Chondrocyte (in vitro differentiated cells): ENCODE results near the gene SPATS2. TPM values are rescaled to one million over a fixed set of nuclear protein-coding genes. Genes with fewer than 3 reads are reported as not detected.
A peak's percentile ranks its signal among the peaks of the same experiment; 100 is the strongest.

Experiments
- DNase-seq: peaks from one replicate; pipeline ENCODE4 v3.0.0; 2021; ENCODE audit warnings: mixed read lengths, low spot score
- H3K27ac Mint-ChIP-seq: one replicate; pipeline ENCODE4 v1.8.0; 2021; ENCODE audit warnings: mild to moderate bottlenecking, moderate library complexity, mixed read lengths; ENCODE audit not compliant: unreplicated experiment
- H3K27me3 Mint-ChIP-seq: 2 replicates; pipeline ENCODE4 v1.8.0; 2021; ENCODE audit warnings: low read depth, mixed read lengths
- H3K36me3 Mint-ChIP-seq: 2 replicates; pipeline ENCODE4 v1.8.0; 2021; ENCODE audit warnings: low read depth, mixed read lengths
- H3K4me1 Mint-ChIP-seq: 2 replicates; pipeline ENCODE4 v1.8.0; 2021; ENCODE audit warnings: low read depth, mild to moderate bottlenecking, mixed read lengths
- H3K4me3 Mint-ChIP-seq: one replicate; pipeline ENCODE4 v1.8.0; 2021; ENCODE audit warnings: mild to moderate bottlenecking, moderate library complexity, mixed read lengths; ENCODE audit not compliant: unreplicated experiment
- H3K9me3 Mint-ChIP-seq: 2 replicates; pipeline ENCODE4 v1.8.0; 2021; ENCODE audit warnings: low read depth, mixed read lengths
- total RNA-seq: library from RNA; stranded (reverse); gene quantifications from 3 replicates; pipeline ENCODE4 v1.2.1, GENCODE V29; 2021
- TF ChIP-seq, protein P1 (sequence below): fragments of 200-600 bp; sonication (generic); IDR thresholded peaks from 2 replicates; pipeline ENCODE4 v1.5.0; 2021; ENCODE audit warnings: antibody characterized with exemption, mild to moderate bottlenecking, moderate library complexity

SPATS2 gene
- total RNA-seq, 1 donor from 2014 or later = 24.2 TPM

DNA sequence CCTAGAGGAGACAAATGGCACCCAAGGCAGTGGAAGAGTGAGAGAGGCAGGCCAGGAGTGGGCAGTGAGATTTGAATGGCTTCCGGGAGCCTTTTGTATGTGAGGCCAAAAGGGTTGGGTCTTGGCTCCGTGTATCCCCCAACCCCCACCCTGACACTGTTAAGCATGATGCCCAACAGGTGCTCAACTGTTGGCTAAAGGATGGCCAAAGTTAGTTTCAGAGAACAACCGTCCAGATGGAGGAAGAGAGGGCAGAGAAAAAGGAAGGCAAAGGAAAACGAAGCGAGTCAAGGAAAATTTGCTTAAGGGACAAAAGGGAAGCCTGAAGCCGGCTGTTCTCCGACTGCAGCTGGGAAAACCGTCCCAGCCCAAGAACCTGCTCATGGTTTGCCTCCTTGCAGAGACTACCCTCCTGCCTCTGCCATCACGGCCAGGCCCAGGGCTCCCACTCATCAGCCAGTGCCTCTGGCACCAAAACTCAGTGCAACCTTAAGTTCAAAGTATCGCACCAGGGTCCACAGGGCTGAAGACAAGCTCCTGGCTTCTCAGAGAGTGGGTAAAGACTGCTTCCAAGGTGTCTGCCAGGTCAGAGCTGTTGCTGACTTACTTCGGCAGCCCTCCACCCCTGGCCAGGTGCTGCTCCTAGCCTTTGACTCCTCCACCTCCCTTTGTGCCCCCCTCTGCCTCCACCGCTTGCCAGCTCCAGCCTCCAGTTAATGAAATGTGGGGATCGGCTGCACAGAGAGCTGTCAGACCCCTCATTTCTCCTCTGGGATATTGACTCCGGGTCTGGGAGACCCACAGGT lies 26.1 kb upstream of the SPATS2 start:
- no peak for DNase-seq
- TF ChIP-seq, protein P1, sequence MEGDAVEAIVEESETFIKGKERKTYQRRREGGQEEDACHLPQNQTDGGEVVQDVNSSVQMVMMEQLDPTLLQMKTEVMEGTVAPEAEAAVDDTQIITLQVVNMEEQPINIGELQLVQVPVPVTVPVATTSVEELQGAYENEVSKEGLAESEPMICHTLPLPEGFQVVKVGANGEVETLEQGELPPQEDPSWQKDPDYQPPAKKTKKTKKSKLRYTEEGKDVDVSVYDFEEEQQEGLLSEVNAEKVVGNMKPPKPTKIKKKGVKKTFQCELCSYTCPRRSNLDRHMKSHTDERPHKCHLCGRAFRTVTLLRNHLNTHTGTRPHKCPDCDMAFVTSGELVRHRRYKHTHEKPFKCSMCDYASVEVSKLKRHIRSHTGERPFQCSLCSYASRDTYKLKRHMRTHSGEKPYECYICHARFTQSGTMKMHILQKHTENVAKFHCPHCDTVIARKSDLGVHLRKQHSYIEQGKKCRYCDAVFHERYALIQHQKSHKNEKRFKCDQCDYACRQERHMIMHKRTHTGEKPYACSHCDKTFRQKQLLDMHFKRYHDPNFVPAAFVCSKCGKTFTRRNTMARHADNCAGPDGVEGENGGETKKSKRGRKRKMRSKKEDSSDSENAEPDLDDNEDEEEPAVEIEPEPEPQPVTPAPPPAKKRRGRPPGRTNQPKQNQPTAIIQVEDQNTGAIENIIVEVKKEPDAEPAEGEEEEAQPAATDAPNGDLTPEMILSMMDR = no peak
- Mint-ChIP-seq H3K9me3 (no peaks in the 10 kb centered on the region), H3K4me1 (peaks cover 39% of the 10 kb centered on the region), H3K36me3 (no peaks in the 10 kb centered on the region), H3K4me3 (no peak overlapping the region), H3K27me3 (peaks cover 20% of the 10 kb centered on the region), H3K27ac (no peak overlapping the region)

- Mint-ChIP-seq H3K4me3 (peak overlapping the region; percentile 65), H3K27ac (no peak overlapping the region), H3K27me3 (peaks cover 24% of the 10 kb centered on the region), H3K9me3 (no peaks in the 10 kb centered on the region), H3K4me1 (peaks cover 43% of the 10 kb centered on the region), H3K36me3 (no peaks in the 10 kb centered on the region)
- TF ChIP-seq, protein P1 = no peak
- no peak for DNase-seq
Measured at GRCh38 chr12:49341777-49342065, 25.5 kb upstream of the SPATS2 start.

DNA sequence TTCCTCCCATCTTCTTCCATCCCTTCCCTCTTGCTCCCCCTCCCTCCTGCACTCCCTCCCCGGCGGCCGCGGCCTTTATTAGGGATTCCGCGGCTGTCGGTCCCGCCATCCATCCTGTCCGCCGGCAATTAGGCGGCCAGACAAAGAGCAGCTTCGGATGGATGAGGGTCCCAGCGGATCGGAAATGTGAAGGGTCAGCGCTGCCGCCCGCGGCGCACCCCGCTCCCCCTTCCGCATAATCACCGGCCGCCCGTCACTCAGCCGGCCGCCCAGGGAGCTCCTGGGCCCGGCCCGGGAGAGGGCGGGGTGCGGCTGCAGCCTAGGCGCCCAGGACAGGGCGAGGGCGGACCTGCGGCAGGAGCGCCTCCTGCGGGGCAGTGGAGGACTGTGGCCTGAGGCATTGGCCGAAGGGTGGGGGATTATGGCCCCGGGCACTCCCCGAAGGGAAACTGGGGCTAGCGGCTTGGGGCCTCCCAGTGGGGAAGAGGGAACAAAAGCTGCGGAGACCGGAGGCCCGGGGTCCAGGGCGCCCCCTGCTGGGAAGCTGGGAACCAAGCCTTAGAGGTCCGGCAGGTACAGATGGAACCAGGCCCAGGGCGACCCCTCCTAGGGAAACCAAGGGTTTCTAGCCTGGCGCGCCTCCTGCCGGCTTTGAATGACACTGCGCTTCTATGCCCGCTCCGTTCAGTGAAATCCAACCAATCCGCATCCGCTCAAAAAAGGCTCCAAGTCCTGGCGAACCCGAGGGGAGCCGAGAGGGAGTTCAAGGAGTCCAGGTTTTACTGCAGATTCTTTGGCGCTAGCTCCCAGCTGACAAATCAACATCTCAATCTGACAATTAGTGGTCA lies 25.0 kb upstream of the SPATS2 start:
- Mint-ChIP-seq H3K9me3 (no peaks in the 10 kb centered on the region), H3K4me1 (peaks cover 45% of the 10 kb centered on the region), H3K27me3 (peaks cover 21% of the 10 kb centered on the region), H3K36me3 (no peaks in the 10 kb centered on the region), H3K27ac (peak overlapping the region; percentile 17), H3K4me3 (peak overlapping the region; percentile 65)
- TF ChIP-seq, protein P1 = peak; percentile 98
- DNase-seq = no peak

- DNase-seq = no peak
- TF ChIP-seq, protein P1 = no peak
- no peaks in the 10 kb centered on the region for H3K9me3 Mint-ChIP-seq
- peak overlapping the region; percentile 65 for H3K4me3 Mint-ChIP-seq
- peak overlapping the region; percentile 17 for H3K27ac Mint-ChIP-seq
- H3K27me3 Mint-ChIP-seq = peaks cover 17% of the 10 kb centered on the region
- peaks cover 49% of the 10 kb centered on the region for H3K4me1 Mint-ChIP-seq
- H3K36me3 Mint-ChIP-seq = no peaks in the 10 kb centered on the region
Measured at GRCh38 chr12:49342914-49343731, 24.1 kb upstream of the SPATS2 start.

DNA sequence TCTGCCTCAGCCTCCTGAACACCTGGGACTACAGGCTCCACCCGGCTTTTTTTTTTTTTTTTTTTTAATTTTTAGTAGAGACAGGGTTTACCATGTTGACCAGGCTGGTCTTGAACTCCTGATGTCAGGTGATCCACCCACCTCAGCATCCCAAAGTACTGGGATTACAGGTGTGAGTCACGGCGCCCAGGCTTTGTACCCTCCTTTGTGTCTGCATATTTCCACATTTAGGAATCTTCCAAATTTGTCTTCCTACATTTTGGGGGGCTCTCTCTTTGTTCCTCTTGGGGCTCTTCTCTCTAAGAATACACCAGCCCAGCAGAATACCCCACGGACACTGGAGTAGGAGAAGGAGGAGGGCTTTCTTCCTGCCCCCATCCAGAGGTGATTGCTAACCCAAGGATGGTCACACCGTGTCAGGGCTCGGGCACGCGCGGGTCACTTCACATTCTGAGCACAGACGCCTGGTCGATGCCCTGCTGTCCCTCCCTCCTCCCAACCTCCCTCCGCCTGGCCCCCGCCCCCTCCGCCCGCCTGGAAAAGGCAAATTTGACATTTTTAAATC lies 22.7 kb upstream of the SPATS2 start:
- Mint-ChIP-seq H3K4me3 (no peak overlapping the region), H3K4me1 (peaks cover 39% of the 10 kb centered on the region), H3K36me3 (no peaks in the 10 kb centered on the region), H3K27ac (no peak overlapping the region), H3K27me3 (peaks cover 17% of the 10 kb centered on the region), H3K9me3 (no peaks in the 10 kb centered on the region)
- DNase-seq = no peak
- TF ChIP-seq, protein P1 = no peak
